ENCODE results near the gene TCF4.

The TCF4 gene

DNA sequence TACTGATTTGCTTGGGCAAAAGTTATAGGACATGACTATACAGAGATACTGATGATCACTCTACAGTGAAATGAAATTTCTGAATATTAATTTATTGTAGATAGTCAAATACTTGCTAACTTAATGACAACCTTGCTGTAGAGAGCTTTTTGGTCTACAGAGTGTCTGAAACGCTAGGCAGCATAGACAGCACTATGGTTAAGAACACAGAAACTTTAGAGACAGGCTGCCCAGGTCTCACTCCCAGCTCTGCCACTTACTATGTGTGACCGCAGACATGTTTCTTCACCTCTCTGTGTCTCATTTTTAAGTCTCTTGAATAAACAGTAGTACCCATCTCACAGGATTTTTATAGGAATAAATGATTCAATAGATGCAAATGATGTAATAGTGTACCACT is 247.0 kb downstream of the TCF4 start:
- H3K9me2 ChIP-seq (replicated peaks; ENCODE audit: low read depth, low read length), result no peaks in the 10 kb centered on the region
- no peak overlapping the region for H2AFZ ChIP-seq (ENCODE audit: low read length)
- no peak overlapping the region for H3K4me2 ChIP-seq (ENCODE audit: low read depth, low read length, poor library complexity, severe bottlenecking)
- H3K27me3 ChIP-seq (ENCODE audit: insufficient read depth, low read length, poor library complexity, severe bottlenecking), result no peaks in the 10 kb centered on the region
- peaks cover 46% of the 10 kb centered on the region for H3K4me1 ChIP-seq (ENCODE audit: insufficient read depth, low read length, poor library complexity, severe bottlenecking)
- no peaks in the 10 kb centered on the region for H3K9me3 ChIP-seq (ENCODE audit: insufficient read depth, low read depth, low read length)
- H3K36me3 ChIP-seq (ENCODE audit: insufficient read depth, low read length), result no peaks in the 10 kb centered on the region
- H3F3A ChIP-seq (ENCODE audit: low read depth), result peaks cover 5% of the 10 kb centered on the region; the same call in 1 of the 2 replicates
- no peak for TF ChIP-seq EZH2phosphoT487 (IDR thresholded peaks at IDR 0.05; ENCODE audit: borderline replicate concordance)
- TF ChIP-seq, protein P1, sequence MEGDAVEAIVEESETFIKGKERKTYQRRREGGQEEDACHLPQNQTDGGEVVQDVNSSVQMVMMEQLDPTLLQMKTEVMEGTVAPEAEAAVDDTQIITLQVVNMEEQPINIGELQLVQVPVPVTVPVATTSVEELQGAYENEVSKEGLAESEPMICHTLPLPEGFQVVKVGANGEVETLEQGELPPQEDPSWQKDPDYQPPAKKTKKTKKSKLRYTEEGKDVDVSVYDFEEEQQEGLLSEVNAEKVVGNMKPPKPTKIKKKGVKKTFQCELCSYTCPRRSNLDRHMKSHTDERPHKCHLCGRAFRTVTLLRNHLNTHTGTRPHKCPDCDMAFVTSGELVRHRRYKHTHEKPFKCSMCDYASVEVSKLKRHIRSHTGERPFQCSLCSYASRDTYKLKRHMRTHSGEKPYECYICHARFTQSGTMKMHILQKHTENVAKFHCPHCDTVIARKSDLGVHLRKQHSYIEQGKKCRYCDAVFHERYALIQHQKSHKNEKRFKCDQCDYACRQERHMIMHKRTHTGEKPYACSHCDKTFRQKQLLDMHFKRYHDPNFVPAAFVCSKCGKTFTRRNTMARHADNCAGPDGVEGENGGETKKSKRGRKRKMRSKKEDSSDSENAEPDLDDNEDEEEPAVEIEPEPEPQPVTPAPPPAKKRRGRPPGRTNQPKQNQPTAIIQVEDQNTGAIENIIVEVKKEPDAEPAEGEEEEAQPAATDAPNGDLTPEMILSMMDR (conservative IDR thresholded peaks at IDR 0.05; ENCODE audit: low read length), result no peak
- H3K79me2 ChIP-seq (ENCODE audit: insufficient read depth, low read length), result no peaks in the 10 kb centered on the region; the same call in 1 of the 2 replicates
- H4K20me1 ChIP-seq (ENCODE audit: insufficient read depth, low read length, poor library complexity, severe bottlenecking), result no peaks in the 10 kb centered on the region
- no peak overlapping the region for H3K9ac ChIP-seq (ENCODE audit: low read depth, low read length, poor library complexity, severe bottlenecking)
- H3K4me3 ChIP-seq (ENCODE audit: low read length, poor library complexity, severe bottlenecking), result no peak overlapping the region

- peak overlapping the region; percentile 49 for H3K9ac ChIP-seq (ENCODE audit: low read depth, low read length, poor library complexity, severe bottlenecking)
- no peak overlapping the region for H2AFZ ChIP-seq (ENCODE audit: low read length)
- no peaks in the 10 kb centered on the region for H3K27me3 ChIP-seq (ENCODE audit: insufficient read depth, low read length, poor library complexity, severe bottlenecking)
- H3K4me3 ChIP-seq (ENCODE audit: low read length, poor library complexity, severe bottlenecking), result no peak overlapping the region
- no peaks in the 10 kb centered on the region for H3K9me2 ChIP-seq (replicated peaks; ENCODE audit: low read depth, low read length)
- H3K79me2 ChIP-seq (ENCODE audit: insufficient read depth, low read length), result no peaks in the 10 kb centered on the region; the same call in 1 of the 2 replicates
- no peak for TF ChIP-seq EZH2phosphoT487 (IDR thresholded peaks at IDR 0.05; ENCODE audit: borderline replicate concordance)
- TF ChIP-seq, protein P1 (conservative IDR thresholded peaks at IDR 0.05; ENCODE audit: low read length), result no peak
- peaks cover 5% of the 10 kb centered on the region; the same call in 1 of the 2 replicates for H3F3A ChIP-seq (ENCODE audit: low read depth)
- H3K9me3 ChIP-seq (ENCODE audit: insufficient read depth, low read depth, low read length), result no peaks in the 10 kb centered on the region
- H3K36me3 ChIP-seq (ENCODE audit: insufficient read depth, low read length), result no peaks in the 10 kb centered on the region
- peaks cover 46% of the 10 kb centered on the region for H3K4me1 ChIP-seq (ENCODE audit: insufficient read depth, low read length, poor library complexity, severe bottlenecking)
- peak overlapping the region; percentile 69 for H3K4me2 ChIP-seq (ENCODE audit: low read depth, low read length, poor library complexity, severe bottlenecking)
- H4K20me1 ChIP-seq (ENCODE audit: insufficient read depth, low read length, poor library complexity, severe bottlenecking), result no peaks in the 10 kb centered on the region
Observed at GRCh38 chr18:55339990-55340389, 248.0 kb downstream of the TCF4 start.

DNA sequence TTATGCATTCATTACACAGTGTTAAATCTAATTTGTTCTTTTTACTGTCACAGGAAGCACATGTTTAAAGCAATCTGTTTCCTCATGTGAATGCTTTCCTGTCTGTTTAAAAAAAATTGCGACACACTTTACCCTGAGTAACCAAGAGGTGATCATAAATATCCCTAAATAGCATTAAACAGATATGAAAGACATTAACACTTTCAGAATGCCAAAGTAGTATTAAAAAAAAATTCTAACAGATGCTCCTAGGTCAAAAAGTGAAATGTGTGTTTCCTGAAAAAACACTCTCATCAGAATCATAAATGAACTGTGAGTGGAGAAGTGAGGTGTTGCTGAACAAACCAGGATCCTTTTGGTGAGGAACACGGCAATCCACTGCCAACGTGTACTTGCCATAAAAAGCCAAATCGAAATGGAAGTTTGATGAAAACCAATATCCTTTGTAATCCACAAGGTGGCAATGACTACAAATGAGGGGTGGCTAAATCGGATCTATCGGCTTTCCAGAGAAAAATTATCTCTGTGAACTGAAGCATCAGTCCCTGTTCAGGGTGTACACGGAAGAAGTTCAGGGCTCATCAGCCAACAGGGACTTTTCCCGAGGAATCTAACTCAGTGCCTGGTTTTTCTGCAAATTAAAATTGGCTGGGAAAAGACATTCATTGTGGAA is 248.9 kb downstream of the TCF4 start:
- no peak overlapping the region for H2AFZ ChIP-seq (ENCODE audit: low read length)
- H3K36me3 ChIP-seq (ENCODE audit: insufficient read depth, low read length), result no peaks in the 10 kb centered on the region
- peaks cover 46% of the 10 kb centered on the region for H3K4me1 ChIP-seq (ENCODE audit: insufficient read depth, low read length, poor library complexity, severe bottlenecking)
- no peaks in the 10 kb centered on the region; the same call in 1 of the 2 replicates for H3K79me2 ChIP-seq (ENCODE audit: insufficient read depth, low read length)
- H3K9ac ChIP-seq (ENCODE audit: low read depth, low read length, poor library complexity, severe bottlenecking), result peak overlapping the region; percentile 49
- no peaks in the 10 kb centered on the region for H4K20me1 ChIP-seq (ENCODE audit: insufficient read depth, low read length, poor library complexity, severe bottlenecking)
- H3F3A ChIP-seq (ENCODE audit: low read depth), result peaks cover 5% of the 10 kb centered on the region; the same call in 1 of the 2 replicates
- TF ChIP-seq EZH2phosphoT487 (IDR thresholded peaks at IDR 0.05; ENCODE audit: borderline replicate concordance), result no peak
- TF ChIP-seq, protein P1 (conservative IDR thresholded peaks at IDR 0.05; ENCODE audit: low read length), result 0 out of 2 replicates have a peak, but pooled peaks have one; percentile 14
- no peaks in the 10 kb centered on the region for H3K27me3 ChIP-seq (ENCODE audit: insufficient read depth, low read length, poor library complexity, severe bottlenecking)
- no peaks in the 10 kb centered on the region for H3K9me2 ChIP-seq (replicated peaks; ENCODE audit: low read depth, low read length)
- H3K9me3 ChIP-seq (ENCODE audit: insufficient read depth, low read depth, low read length), result no peaks in the 10 kb centered on the region
- peak overlapping the region; percentile 69 for H3K4me2 ChIP-seq (ENCODE audit: low read depth, low read length, poor library complexity, severe bottlenecking)
- peak overlapping the region; percentile 49 for H3K4me3 ChIP-seq (ENCODE audit: low read length, poor library complexity, severe bottlenecking)

Measured in Loucy (cell line).